ENCODE results near the gene AMMECR1.

GRCh38 chrX:110241816-110242215, 76.1 kb downstream of the AMMECR1 start:
- TF ChIP-seq CTCF (IDR thresholded peaks at IDR 0.05; ENCODE audit: low read length): no peak
- no peak for TF ChIP-seq EZH2phosphoT487 (IDR thresholded peaks at IDR 0.05; ENCODE audit: low read length)

Data from MM.1S (cell line).